Neuronal stem cell (in vitro differentiated cells): Measurements from ENCODE around the gene RNF212.

ENCODE experiments used
- DNase-seq: peaks from one replicate; pipeline ENCODE4 v3.0.0-alpha.2; 2013; ENCODE audit warnings: low spot score
- H2AFZ ChIP-seq: one replicate; pipeline ENCODE4 v1.6.1; 2013; ENCODE audit warnings: mild to moderate bottlenecking, low read length, inconsistent platforms
- H2AK5ac ChIP-seq: 2 replicates; pipeline ENCODE4 v1.6.1; 2013; ENCODE audit warnings: low read depth, mild to moderate bottlenecking, inconsistent platforms, low read length, moderate library complexity, mixed read lengths
- H2BK120ac ChIP-seq: 2 replicates; pipeline ENCODE4 v1.6.1; 2013; ENCODE audit warnings: low read depth, mild to moderate bottlenecking, inconsistent platforms, low read length, moderate library complexity, mixed read lengths
- H2BK12ac ChIP-seq: one replicate; pipeline ENCODE4 v1.6.1; 2013; ENCODE audit warnings: low read length, inconsistent platforms
- H2BK15ac ChIP-seq: 2 replicates; pipeline ENCODE4 v1.6.1; 2013; ENCODE audit warnings: mild to moderate bottlenecking, low read length, inconsistent platforms, mixed read lengths
- H2BK5ac ChIP-seq: one replicate; pipeline ENCODE4 v1.6.1; 2013; ENCODE audit warnings: inconsistent platforms, mild to moderate bottlenecking, low read length, moderate library complexity
- H3K14ac ChIP-seq: one replicate; pipeline ENCODE4 v1.6.1; 2013; ENCODE audit warnings: low read length, inconsistent platforms
- H3K18ac ChIP-seq: 2 replicates; pipeline ENCODE4 v1.6.1; 2013; ENCODE audit warnings: low read length, inconsistent platforms
- H3K23ac ChIP-seq: 2 replicates; pipeline ENCODE4 v1.6.1; 2013; ENCODE audit warnings: low read depth, mild to moderate bottlenecking, mixed read lengths, low read length, inconsistent platforms; ENCODE audit not compliant: poor library complexity
- H3K27ac ChIP-seq: replicated peaks from 3 replicates; pipeline ENCODE4 v1.5.1; 2013; ENCODE audit warnings: low read length, inconsistent platforms
- H3K27me3 ChIP-seq, 3 experiments: 2 replicates each; pipeline ENCODE4 v1.6.1; 2013; ENCODE audit warnings: low read length in 3 of 3, mild to moderate bottlenecking in 2 of 3, inconsistent platforms in 1 of 3, low read depth in 1 of 3, mixed read lengths in 1 of 3, moderate library complexity in 1 of 3; ENCODE audit not compliant: control insufficient read depth in 3 of 3, insufficient read depth in 3 of 3
- H3K36me3 ChIP-seq, 2 donors: replicated peaks in 1 of 2; 2 replicates each; pipeline ENCODE4 v1.6.1; 2013; ENCODE audit warnings: low read length in 2 of 2; ENCODE audit not compliant: control insufficient read depth in 2 of 2, insufficient read depth in 2 of 2
- H3K4ac ChIP-seq: 2 replicates; pipeline ENCODE4 v1.6.1; 2013; ENCODE audit warnings: inconsistent platforms, mild to moderate bottlenecking, low read length, moderate library complexity
- H3K4me1 ChIP-seq, 2 donors: 1 replicate in 1 of 2; 2 replicates in 1 of 2; pipeline ENCODE4 v1.6.1; 2013; ENCODE audit warnings: low read length in 2 of 2, low read depth in 1 of 2; ENCODE audit not compliant: control insufficient read depth in 2 of 2, insufficient read depth in 1 of 2
- H3K4me2 ChIP-seq: one replicate; pipeline ENCODE4 v1.6.1; 2013; ENCODE audit warnings: mild to moderate bottlenecking, low read length, inconsistent platforms; ENCODE audit not compliant: insufficient read depth, poor library complexity, severe bottlenecking
- H3K4me3 ChIP-seq, 2 donors: 2 replicates each; pipeline ENCODE4 v1.5.1; 2013; ENCODE audit warnings: low read length in 2 of 2, mild to moderate bottlenecking in 2 of 2, inconsistent platforms in 1 of 2, moderate library complexity in 1 of 2
- H3K79me1 ChIP-seq: one replicate; pipeline ENCODE4 v1.6.1; 2013; ENCODE audit warnings: low read depth, mild to moderate bottlenecking, inconsistent platforms, low read length, moderate library complexity
- H3K9ac ChIP-seq: one replicate; pipeline ENCODE4 v1.6.1; 2013; ENCODE audit warnings: mild to moderate bottlenecking, low read depth, low read length, inconsistent platforms; ENCODE audit not compliant: poor library complexity
- H3K9me3 ChIP-seq, 2 donors: replicated peaks in 1 of 2; 2 replicates each; pipeline versions ENCODE3 to v1.6.1; 2013; ENCODE audit warnings: low read length in 2 of 2, mild to moderate bottlenecking in 2 of 2, inconsistent platforms in 1 of 2, low read depth in 1 of 2, mixed read lengths in 1 of 2, moderate library complexity in 1 of 2; ENCODE audit not compliant: control insufficient read depth in 2 of 2, insufficient read depth in 1 of 2
- H4K8ac ChIP-seq: one replicate; pipeline ENCODE4 v1.6.1; 2013; ENCODE audit warnings: low read depth, mild to moderate bottlenecking, inconsistent platforms, low read length, moderate library complexity
- H4K91ac ChIP-seq: one replicate; pipeline ENCODE4 v1.6.1; 2013; ENCODE audit warnings: low read length, low read depth, mild to moderate bottlenecking, inconsistent platforms; ENCODE audit not compliant: poor library complexity
- WGBS, 2 donors: extraction: QIAGEN DNeasy Blood & Tissue Kit; methylation state at CpG; one replicate each; pipeline ENCODE4 v1.1.7; 2013; ENCODE audit warnings: missing lambda C conversion rate in 2 of 2, mixed read lengths in 1 of 2; ENCODE audit not compliant: insufficient read length in 2 of 2, insufficient replicate concordance in 1 of 2; ENCODE audit errors: extremely low coverage in 2 of 2; 5-methylcytosine and 5-hydroxymethylcytosine counted together

The RNF212 gene

GRCh38 chr4:1043651-1044468, 69.5 kb downstream of the RNF212 start:
- H3K9me3 ChIP-seq = no peaks in the 10 kb centered on the region
- H4K91ac ChIP-seq = peak overlapping the region; percentile 81
- peak; percentile 63 for DNase-seq
- no peaks in the 10 kb centered on the region for H3K36me3 ChIP-seq
- H3K4me1 ChIP-seq = peaks cover 36 to 60% of the 10 kb centered on the region in 2 donors
- H3K79me1 ChIP-seq = peaks cover 2% of the 10 kb centered on the region
- peak overlapping the region; percentile 52 for H2BK15ac ChIP-seq
- H2AFZ ChIP-seq = peak overlapping the region; percentile 89
- H3K9ac ChIP-seq = peak overlapping the region; percentile 15
- peak overlapping the region; percentile 98 for H3K4ac ChIP-seq
- H2BK5ac ChIP-seq = peak overlapping the region; percentile 61
- H4K8ac ChIP-seq = no peak overlapping the region
- H3K27me3 ChIP-seq = no peaks in the 10 kb centered on the region
- peak overlapping the region; percentile 48 for H3K18ac ChIP-seq
- H2BK12ac ChIP-seq = peak overlapping the region; percentile 99
- H2AK5ac ChIP-seq = peak overlapping the region; percentile 36
- no peak overlapping the region for H3K4me3 ChIP-seq
- H3K14ac ChIP-seq = peak overlapping the region; percentile 2
- peak overlapping the region; percentile 2 for H2BK120ac ChIP-seq
- peak overlapping the region; percentile 56 for H3K27ac ChIP-seq
- peak overlapping the region; percentile 8 for H3K23ac ChIP-seq
- no peak overlapping the region for H3K4me2 ChIP-seq
- no CpG with 5 or more reads among the region's 36 CpGs for WGBS, 2 donors

- Histone ChIP-seq H3K4me1 (peaks cover 39 to 61% of the 10 kb centered on the region in 2 donors), H3K36me3 (no peaks in the 10 kb centered on the region), H3K27ac (peak overlapping the region; percentile 56), H2BK15ac (peak overlapping the region; percentile 52), H2BK12ac (peak overlapping the region; percentile 99), H3K4me3 (peak overlapping the region in 1 of 2 donors; percentile 3), H2AK5ac (peak overlapping the region; percentile 36), H3K27me3 (no peaks in the 10 kb centered on the region), H3K9me3 (no peaks in the 10 kb centered on the region), H3K4me2 (no peak overlapping the region), H3K79me1 (peaks cover 2% of the 10 kb centered on the region), H3K4ac (peak overlapping the region; percentile 98), H4K91ac (peak overlapping the region; percentile 81), H3K14ac (peak overlapping the region; percentile 2), H3K9ac (peak overlapping the region; percentile 26), H3K18ac (peak overlapping the region; percentile 48), H2AFZ (peak overlapping the region; percentile 89), H4K8ac (no peak overlapping the region), H2BK120ac (peak overlapping the region; percentile 2), H2BK5ac (peak overlapping the region; percentile 61), H3K23ac (no peak overlapping the region)
- no peak for DNase-seq
- no CpG with 5 or more reads among the region's 7 CpGs for WGBS, 2 donors
These were observed 70.2 kb downstream of the RNF212 start for GRCh38 chr4:1043162-1043561.

GRCh38 chr4:1042352-1043055, 70.9 kb downstream of the RNF212 start:
- H2BK12ac ChIP-seq = peak overlapping the region; percentile 94
- peak overlapping the region; percentile 95 for H4K91ac ChIP-seq
- no peaks in the 10 kb centered on the region for H3K27me3 ChIP-seq
- no peak for DNase-seq
- peak overlapping the region; percentile 70 for H3K9ac ChIP-seq
- H3K36me3 ChIP-seq = no peaks in the 10 kb centered on the region
- peak overlapping the region; percentile 98 for H3K14ac ChIP-seq
- WGBS, 2 donors = 100% methylated on average over 6 of the region's 17 CpGs; no CpG with 5 or more reads in 1 of the 2 donors
- no peaks in the 10 kb centered on the region for H3K9me3 ChIP-seq
- peak overlapping the region; percentile 95 for H3K23ac ChIP-seq
- peaks cover 45 to 61% of the 10 kb centered on the region in 2 donors for H3K4me1 ChIP-seq
- no peak overlapping the region for H3K4me2 ChIP-seq
- peak overlapping the region; percentile 100 for H2AK5ac ChIP-seq
- H3K79me1 ChIP-seq = peaks cover 2% of the 10 kb centered on the region
- peak overlapping the region; percentile 98 for H2BK15ac ChIP-seq
- H3K4ac ChIP-seq = peak overlapping the region; percentile 97
- H4K8ac ChIP-seq = peak overlapping the region; percentile 65
- peak overlapping the region; percentile 98 for H3K27ac ChIP-seq
- peak overlapping the region; percentile 80 for H3K18ac ChIP-seq
- peak overlapping the region; percentile 100 for H2BK120ac ChIP-seq
- peak overlapping the region in 1 of 2 donors; percentile 48 for H3K4me3 ChIP-seq
- H2AFZ ChIP-seq = no peak overlapping the region
- peak overlapping the region; percentile 99 for H2BK5ac ChIP-seq

- peak overlapping the region in 1 of 2 donors; percentile 5 for H3K4me3 ChIP-seq
- peak overlapping the region; percentile 99 for H2BK5ac ChIP-seq
- peak overlapping the region; percentile 100 for H2AK5ac ChIP-seq
- H3K36me3 ChIP-seq = no peaks in the 10 kb centered on the region
- H3K9me3 ChIP-seq = no peaks in the 10 kb centered on the region
- H4K91ac ChIP-seq = peak overlapping the region; percentile 95
- no peak for DNase-seq
- peak overlapping the region; percentile 65 for H4K8ac ChIP-seq
- H3K27ac ChIP-seq = peak overlapping the region; percentile 98
- H2BK15ac ChIP-seq = peak overlapping the region; percentile 98
- peak overlapping the region; percentile 98 for H3K18ac ChIP-seq
- peak overlapping the region; percentile 92 for H2AFZ ChIP-seq
- peaks cover 2% of the 10 kb centered on the region for H3K79me1 ChIP-seq
- peaks cover 50 to 61% of the 10 kb centered on the region in 2 donors for H3K4me1 ChIP-seq
- peak overlapping the region; percentile 70 for H3K9ac ChIP-seq
- no peaks in the 10 kb centered on the region for H3K27me3 ChIP-seq
- peak overlapping the region; percentile 98 for H3K14ac ChIP-seq
- peak overlapping the region; percentile 54 for H3K4me2 ChIP-seq
- WGBS, 2 donors = no CpG with 5 or more reads among the region's 8 CpGs
- peak overlapping the region; percentile 100 for H2BK120ac ChIP-seq
- peak overlapping the region; percentile 89 for H3K4ac ChIP-seq
- H2BK12ac ChIP-seq = peak overlapping the region; percentile 63
- peak overlapping the region; percentile 95 for H3K23ac ChIP-seq
These were observed 71.4 kb downstream of the RNF212 start for GRCh38 chr4:1041936-1042330.
